HEK293 (cell line): ENCODE data around the gene RLF.

ENCODE experiments used
- CTCF ChIA-PET: fragments of 350-600 bp; formaldehyde crosslinking; extraction: SDS; loops from one replicate; lab custom pipeline; 2021; ENCODE audit warnings: antibody characterized with exemption; lab: Yijun Ruan, JAX
- POLR2A ChIA-PET: fragments of 300-600 bp; formaldehyde crosslinking; extraction: SDS; loops from one replicate; lab custom pipeline; 2020; ENCODE audit warnings: antibody characterized with exemption, inconsistent platforms; lab: Yijun Ruan, JAX
- H3K27ac ChIP-seq: fragments of 200-500 bp; sonication (Bioruptor generic); 2 replicates; pipeline ENCODE4 v1.5.1; 2014; ENCODE audit warnings: low read depth, low read length, control low read depth, inconsistent platforms; ENCODE audit errors: extremely low read depth
- H3K36me3 ChIP-seq, 2 experiments: fragments of 200-500 bp in 1 of 2; sonication (Bioruptor generic) in 1 of 2; 1 replicate in 1 of 2; 2 replicates in 1 of 2; pipeline ENCODE4 v1.5.1; 2014 to 2017; ENCODE audit warnings: inconsistent platforms in 2 of 2, low read length in 2 of 2; ENCODE audit not compliant: control insufficient read depth in 2 of 2, insufficient read depth in 1 of 2
- H3K4me1 ChIP-seq: fragments of 200-500 bp; sonication (Bioruptor generic); 2 replicates; pipeline ENCODE4 v1.5.1; 2014; ENCODE audit warnings: mild to moderate bottlenecking, low read length, inconsistent platforms; ENCODE audit not compliant: control insufficient read depth, insufficient read depth
- H3K4me3 ChIP-seq: 2 replicates; pipeline ENCODE4 v1.5.1; 2011; ENCODE audit warnings: low read depth, mild to moderate bottlenecking, control low read depth, low read length, moderate library complexity
- H3K9me3 ChIP-seq: fragments of 200-500 bp; sonication (Bioruptor generic); 2 replicates; pipeline ENCODE4 v1.5.1; 2014; ENCODE audit warnings: low read depth, low read length, inconsistent platforms; ENCODE audit not compliant: control insufficient read depth, insufficient read depth
- ELK4 ChIP-seq: IDR thresholded peaks from 2 replicates; pipeline ENCODE4 v1.6.1; 2011; ENCODE audit warnings: mild to moderate bottlenecking, low read depth, low read length, borderline replicate concordance
- GLI4 ChIP-seq: fragments of 450-650 bp; formaldehyde crosslinking; IDR thresholded peaks from 2 replicates; pipeline ENCODE4 v1.5.1; 2016; ENCODE audit warnings: missing biosample characterization, missing genetic modification characterization
- GLIS2 ChIP-seq: fragments of 450-650 bp; formaldehyde crosslinking; IDR thresholded peaks from 2 replicates; pipeline ENCODE4 v1.5.1; 2016; ENCODE audit warnings: missing biosample characterization, missing genetic modification characterization
- HOXA7 ChIP-seq: sonication (generic); formaldehyde crosslinking; IDR thresholded peaks from 2 replicates; pipeline ENCODE4 v1.8.1; 2022; ENCODE audit warnings: missing genetic modification reagents, borderline replicate concordance
- KLF17 ChIP-seq: fragments of 450-650 bp; formaldehyde crosslinking; IDR thresholded peaks from 2 replicates; pipeline ENCODE4 v1.5.1; 2016; ENCODE audit warnings: missing biosample characterization, missing genetic modification characterization
- PRDM6 ChIP-seq: fragments of 450-650 bp; formaldehyde crosslinking; IDR thresholded peaks from 2 replicates; pipeline ENCODE4 v1.5.1; 2017; ENCODE audit warnings: missing biosample characterization, missing genetic modification characterization
- SCRT1 ChIP-seq: fragments of 450-650 bp; formaldehyde crosslinking; IDR thresholded peaks from 2 replicates; pipeline ENCODE4 v1.5.1; 2016; ENCODE audit warnings: missing biosample characterization, missing genetic modification characterization, borderline replicate concordance
- TSHZ1 ChIP-seq: fragments of 450-650 bp; formaldehyde crosslinking; IDR thresholded peaks from 2 replicates; pipeline ENCODE4 v1.5.1; 2016; ENCODE audit warnings: missing biosample characterization, missing genetic modification characterization, borderline replicate concordance
- ZBTB49 ChIP-seq: fragments of 450-650 bp; formaldehyde crosslinking; IDR thresholded peaks from 2 replicates; pipeline ENCODE4 v1.5.1; 2016; ENCODE audit warnings: missing biosample characterization, missing genetic modification characterization, low read depth
- ZFP37 ChIP-seq: fragments of 450-650 bp; formaldehyde crosslinking; IDR thresholded peaks from 2 replicates; pipeline ENCODE4 v1.5.1; 2016; ENCODE audit warnings: missing biosample characterization, missing genetic modification characterization
- ZNF114 ChIP-seq: fragments of 450-650 bp; formaldehyde crosslinking; IDR thresholded peaks from 2 replicates; pipeline ENCODE4 v1.5.0; 2017; ENCODE audit warnings: missing biosample characterization, missing genetic modification characterization
- ZNF2 ChIP-seq: fragments of 450-650 bp; formaldehyde crosslinking; IDR thresholded peaks from 2 replicates; pipeline ENCODE4 v1.5.1; 2016; ENCODE audit warnings: missing biosample characterization, missing genetic modification characterization
- ZNF24 ChIP-seq: fragments of 450-650 bp; formaldehyde crosslinking; IDR thresholded peaks from 2 replicates; pipeline ENCODE4 v1.5.1; 2016; ENCODE audit warnings: missing biosample characterization, missing genetic modification characterization
- ZNF274 ChIP-seq, 2 experiments: fragments of 200-500 bp in 1 of 2; fragments of 450-650 bp in 1 of 2; sonication (Bioruptor generic) in 1 of 2; formaldehyde crosslinking in 1 of 2; IDR thresholded peaks; 2 replicates each; pipeline versions ENCODE4 v1.5.1 to v1.6.1; 2014 to 2016; ENCODE audit warnings: borderline replicate concordance in 1 of 2, inconsistent platforms in 1 of 2, low read length in 1 of 2, missing biosample characterization in 1 of 2, missing genetic modification characterization in 1 of 2
- ZNF518A ChIP-seq: fragments of 450-650 bp; formaldehyde crosslinking; conservative IDR thresholded peaks from 2 replicates; pipeline ENCODE4 v1.5.1; 2016; ENCODE audit warnings: low read depth, missing biosample characterization, missing genetic modification characterization
- ZNF626 ChIP-seq: fragments of 450-650 bp; sonication (Bioruptor Pico); formaldehyde crosslinking; IDR thresholded peaks from 2 replicates; pipeline ENCODE4 v1.5.1; 2018; ENCODE audit warnings: missing biosample characterization, missing genetic modification characterization, inconsistent platforms
- ZNF629 ChIP-seq: fragments of 450-650 bp; formaldehyde crosslinking; IDR thresholded peaks from 2 replicates; pipeline ENCODE4 v1.5.1; 2017; ENCODE audit warnings: missing biosample characterization, missing genetic modification characterization
- ZNF792 ChIP-seq: fragments of 450-650 bp; formaldehyde crosslinking; IDR thresholded peaks from 2 replicates; pipeline ENCODE4 v1.5.1; 2016; ENCODE audit warnings: missing biosample characterization, missing genetic modification characterization
- ZSCAN16 ChIP-seq: fragments of 450-650 bp; formaldehyde crosslinking; IDR thresholded peaks from 2 replicates; pipeline ENCODE4 v1.5.1; 2016; ENCODE audit warnings: missing biosample characterization, missing genetic modification characterization

Gene RLF

GRCh38 chr1:40155910-40156309 lies 5.3 kb upstream of the RLF start:
- Histone ChIP-seq H3K4me1 (no peaks in the 10 kb centered on the region), H3K27ac (no peak overlapping the region), H3K4me3 (no peak overlapping the region), H3K36me3 (no peaks in the 10 kb centered on the region), H3K9me3 (no peaks in the 10 kb centered on the region)
- CTCF ChIA-PET: interaction anchor here (0.6 to 8.8 kb wide), 5 partner anchors 13 to 504 kb away, joined by 3 to 132 read pairs (median 3); no protein-coding TSS in a partner anchor
- no peak for TF ChIP-seq GLI4
- no peak for TF ChIP-seq ZNF629 (tag by site-specific recombination)
- TF ChIP-seq ZFP37 (tag by site-specific recombination): no peak
- no peak for TF ChIP-seq ZNF114 (tag by site-specific recombination)
- TF ChIP-seq ZNF274 (IDR thresholded peaks at IDR 0.05; ENCODE audit: low read length): no peak
- no peak for TF ChIP-seq ZNF274 (tag by site-specific recombination; IDR thresholded peaks at IDR 0.05; ENCODE audit: borderline replicate concordance)
- no peak for TF ChIP-seq ELK4
- no peak for TF ChIP-seq ZNF24 (tag by site-specific recombination)
- no peak for TF ChIP-seq ZNF792 (tag by site-specific recombination)
- no peak for TF ChIP-seq HOXA7 (CRISPR knock-in tag)
- TF ChIP-seq TSHZ1 (tag by site-specific recombination): no peak
- TF ChIP-seq ZSCAN16 (tag by site-specific recombination): no peak
- POLR2A ChIA-PET: no interaction called here

GRCh38 chr1:40160806-40161124 lies 422 bp upstream of the RLF start:
- POLR2A ChIA-PET: interaction anchor here (1.2 kb wide), 1 partner anchor 96 kb away, joined by 4 read pairs; no protein-coding TSS in a partner anchor
- Histone ChIP-seq H3K27ac (no peak overlapping the region), H3K4me3 (peak overlapping the region; percentile 82), H3K9me3 (no peaks in the 10 kb centered on the region), H3K4me1 (peaks cover 3% of the 10 kb centered on the region), H3K36me3 (no peaks in the 10 kb centered on the region)
- CTCF ChIA-PET: interaction anchor here (0.9 to 3.6 kb wide), 3 partner anchors 8 to 17 kb away, joined by 3 to 32 read pairs (median 3); no protein-coding TSS in a partner anchor
- TF ChIP-seq ZNF626 (no peak), KLF17 (no peak), PRDM6 (no peak), ZNF518A (tag by site-specific recombination) (0 out of 2 replicates have a peak, but pooled peaks have one; percentile 66), ZBTB49 (tag by site-specific recombination) (no peak), ZNF2 (tag by site-specific recombination) (0 out of 2 replicates have a peak, but pooled peaks have one; percentile 8), GLIS2 (tag by site-specific recombination) (no peak), SCRT1 (tag by site-specific recombination) (no peak)
